HL-60/S4 treated with phorbol 12-myristate 13-acetate at 8.2 ng/mL for 4 days and 3 days (cell line): Measurements from ENCODE around the gene HCN2.

Experiments
- in situ Hi-C: fragments of 300-500 bp; cut with MboI; formaldehyde crosslinking; loops from 2 replicates; pipeline ENCODE4 v1.15.0; 2022; ENCODE audit warnings: low sequenced_read_pairs

HCN2 gene

DNA sequence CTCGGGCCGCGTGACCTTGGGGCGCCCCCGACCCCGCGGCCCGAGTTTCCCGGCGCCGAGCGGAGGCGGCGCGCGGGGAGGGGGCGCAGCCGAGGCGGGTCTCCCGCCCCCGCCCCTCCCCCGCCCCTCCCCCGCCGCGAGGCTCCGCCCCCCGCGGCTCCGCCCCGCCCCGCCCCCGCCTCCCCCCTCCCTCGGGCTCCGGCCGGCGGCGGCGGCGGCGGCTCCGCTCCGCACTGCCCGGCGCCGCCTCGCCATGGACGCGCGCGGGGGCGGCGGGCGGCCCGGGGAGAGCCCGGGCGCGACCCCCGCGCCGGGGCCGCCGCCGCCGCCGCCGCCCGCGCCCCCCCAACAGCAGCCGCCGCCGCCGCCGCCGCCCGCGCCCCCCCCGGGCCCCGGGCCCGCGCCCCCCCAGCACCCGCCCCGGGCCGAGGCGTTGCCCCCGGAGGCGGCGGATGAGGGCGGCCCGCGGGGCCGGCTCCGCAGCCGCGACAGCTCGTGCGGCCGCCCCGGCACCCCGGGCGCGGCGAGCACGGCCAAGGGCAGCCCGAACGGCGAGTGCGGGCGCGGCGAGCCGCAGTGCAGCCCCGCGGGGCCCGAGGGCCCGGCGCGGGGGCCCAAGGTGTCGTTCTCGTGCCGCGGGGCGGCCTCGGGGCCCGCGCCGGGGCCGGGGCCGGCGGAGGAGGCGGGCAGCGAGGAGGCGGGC, at the start of gene HCN2:
Gene HCN2 (plus strand): TSS at position 189 of the 703 bp plus-strand sequence. CDS start 65 bp downstream, at position 254.
- in situ Hi-C loops: no loop called here

DNA sequence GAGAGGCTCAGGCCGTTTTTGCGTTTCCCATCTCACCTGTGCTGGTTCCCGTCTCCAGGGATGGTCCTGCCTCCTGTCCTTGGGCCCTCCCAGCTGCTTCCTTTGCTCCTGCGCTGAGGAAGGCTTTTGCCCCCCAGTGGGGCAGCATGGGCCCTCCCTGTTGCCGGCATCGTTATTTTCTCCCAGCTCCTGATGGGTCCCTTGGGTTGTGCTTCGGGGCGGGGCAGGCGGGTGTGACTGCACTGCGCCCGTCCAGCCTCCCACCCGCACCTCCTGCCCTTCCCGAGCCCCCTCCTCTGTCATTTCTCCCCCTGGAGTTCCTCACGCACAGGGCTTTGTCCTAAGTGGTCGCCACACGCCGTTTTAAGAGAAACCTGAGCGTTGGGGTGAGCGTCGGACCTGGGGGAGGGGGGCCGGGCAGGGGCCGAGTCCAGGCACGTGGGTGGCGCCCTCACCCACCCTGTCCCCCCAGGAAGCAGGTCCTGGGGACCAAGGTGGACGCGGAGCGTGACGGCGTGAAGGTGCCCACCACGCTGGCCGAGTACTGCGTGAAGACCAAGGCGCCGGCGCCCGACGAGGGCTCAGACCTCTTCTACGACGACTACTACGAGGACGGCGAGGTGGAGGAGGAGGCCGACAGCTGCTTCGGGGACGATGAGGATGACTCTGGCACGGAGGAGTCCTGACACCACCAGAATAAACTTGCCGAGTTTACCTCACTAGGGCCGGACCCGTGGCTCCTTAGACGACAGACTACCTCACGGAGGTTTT, 48.6 kb upstream of the HCN2 start:
- in situ Hi-C loops: no loop called here

DNA sequence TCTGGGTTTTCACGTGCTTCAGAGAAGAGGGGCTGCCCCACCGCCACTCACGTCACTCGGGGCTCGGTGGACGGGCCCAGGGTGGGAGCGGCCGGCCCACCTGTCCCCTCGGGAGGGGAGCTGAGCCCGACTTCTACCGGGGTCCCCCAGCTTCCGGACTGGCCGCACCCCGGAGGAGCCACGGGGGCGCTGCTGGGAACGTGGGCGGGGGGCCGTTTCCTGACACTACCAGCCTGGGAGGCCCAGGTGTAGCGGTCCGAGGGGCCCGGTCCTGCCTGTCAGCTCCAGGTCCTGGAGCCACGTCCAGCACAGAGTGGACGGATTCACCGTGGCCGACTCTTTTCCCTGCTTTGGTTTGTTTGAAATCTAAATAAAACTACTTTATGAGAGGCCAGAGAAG, 48.0 kb upstream of the HCN2 start:
- in situ Hi-C loops: no loop called here

DNA sequence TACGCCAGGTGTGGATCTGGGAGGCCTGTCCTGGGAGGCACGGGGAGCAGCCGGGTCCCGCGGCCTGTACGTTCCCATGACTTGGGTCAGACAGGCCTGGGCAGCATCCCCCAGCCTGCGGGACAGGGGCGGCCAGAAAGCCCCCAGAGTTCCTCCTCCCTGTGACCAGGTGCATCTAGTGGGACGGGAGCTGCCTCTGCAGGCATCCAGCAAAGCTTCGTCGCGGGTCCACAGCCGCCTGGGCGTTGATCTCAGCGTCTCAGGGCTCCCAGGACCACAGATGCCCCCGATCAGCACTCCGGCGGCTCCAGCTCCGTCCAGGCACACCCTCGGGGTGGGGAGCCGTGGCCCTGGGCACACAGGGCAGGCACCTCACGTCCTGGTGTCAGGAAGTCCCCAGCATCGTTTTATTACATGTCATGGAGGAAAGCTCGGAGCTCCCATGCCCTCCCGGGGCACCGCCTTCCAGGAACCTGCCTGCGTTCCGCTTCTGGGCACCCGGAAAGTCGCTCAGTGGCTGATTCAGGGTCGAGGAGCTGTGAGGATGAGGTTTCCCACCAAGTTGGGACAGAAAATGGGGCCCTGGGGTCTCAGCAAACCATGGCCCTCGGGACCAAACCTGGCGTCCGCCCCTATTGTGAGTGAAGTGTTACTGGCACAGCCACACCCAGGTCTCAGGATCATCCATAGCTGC, 47.4 kb upstream of the HCN2 start:
- in situ Hi-C loops: no loop called here

DNA sequence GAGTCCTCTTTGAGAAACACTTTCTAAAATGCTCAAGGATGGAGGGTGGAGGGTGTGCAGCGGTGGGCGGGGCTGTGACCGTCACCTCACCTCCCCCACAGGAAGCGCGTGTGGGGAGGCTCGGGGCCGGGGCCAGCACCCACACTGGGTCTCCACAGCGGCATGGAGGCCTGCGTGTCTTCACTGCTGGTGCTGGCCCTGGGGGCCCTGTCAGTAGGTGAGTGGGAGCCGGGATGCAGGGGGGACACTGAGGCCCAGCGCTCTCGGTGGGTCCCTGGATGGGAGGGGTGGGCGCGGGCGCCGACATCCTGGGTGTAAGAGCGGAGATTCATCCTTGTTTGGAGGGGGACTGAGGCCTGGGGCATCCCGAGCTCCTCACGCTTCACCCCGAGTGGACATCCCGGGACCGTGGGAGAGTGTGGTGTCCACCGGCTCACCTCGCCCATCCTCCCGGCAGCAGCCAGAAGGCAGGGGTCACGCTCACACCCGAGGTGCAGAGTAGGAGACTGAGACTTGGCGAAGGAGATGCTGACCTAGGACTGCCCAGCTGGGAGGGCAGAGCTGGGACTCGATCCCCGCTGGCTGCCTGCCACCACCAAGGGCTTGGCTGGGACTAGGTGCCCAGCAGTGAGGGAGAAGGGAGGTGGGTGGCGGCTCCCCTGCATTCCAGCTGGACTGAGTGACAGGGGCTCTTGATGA, 45.6 kb upstream of the HCN2 start, which contains the start of gene GZMM:
Gene GZMM (plus strand): TSS at position 144 of the 699 bp plus-strand sequence. CDS start 19 bp downstream, at position 163.
- in situ Hi-C loops: no loop called here

DNA sequence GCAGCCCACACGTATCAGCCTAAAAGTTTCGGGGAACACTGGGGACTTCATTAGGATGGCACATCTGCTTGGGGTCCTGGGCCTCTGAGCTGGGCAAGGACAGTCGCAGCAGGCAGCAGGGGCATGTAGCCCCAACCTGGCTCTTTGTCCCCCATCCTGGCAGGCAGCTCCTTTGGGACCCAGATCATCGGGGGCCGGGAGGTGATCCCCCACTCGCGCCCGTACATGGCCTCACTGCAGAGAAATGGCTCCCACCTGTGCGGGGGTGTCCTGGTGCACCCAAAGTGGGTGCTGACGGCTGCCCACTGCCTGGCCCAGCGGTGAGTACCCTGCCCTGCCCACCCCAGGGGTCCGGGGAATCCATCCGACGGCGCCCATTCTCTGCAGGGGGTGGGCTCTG, 42.6 kb upstream of the HCN2 start:
- in situ Hi-C loops: no loop called here

DNA sequence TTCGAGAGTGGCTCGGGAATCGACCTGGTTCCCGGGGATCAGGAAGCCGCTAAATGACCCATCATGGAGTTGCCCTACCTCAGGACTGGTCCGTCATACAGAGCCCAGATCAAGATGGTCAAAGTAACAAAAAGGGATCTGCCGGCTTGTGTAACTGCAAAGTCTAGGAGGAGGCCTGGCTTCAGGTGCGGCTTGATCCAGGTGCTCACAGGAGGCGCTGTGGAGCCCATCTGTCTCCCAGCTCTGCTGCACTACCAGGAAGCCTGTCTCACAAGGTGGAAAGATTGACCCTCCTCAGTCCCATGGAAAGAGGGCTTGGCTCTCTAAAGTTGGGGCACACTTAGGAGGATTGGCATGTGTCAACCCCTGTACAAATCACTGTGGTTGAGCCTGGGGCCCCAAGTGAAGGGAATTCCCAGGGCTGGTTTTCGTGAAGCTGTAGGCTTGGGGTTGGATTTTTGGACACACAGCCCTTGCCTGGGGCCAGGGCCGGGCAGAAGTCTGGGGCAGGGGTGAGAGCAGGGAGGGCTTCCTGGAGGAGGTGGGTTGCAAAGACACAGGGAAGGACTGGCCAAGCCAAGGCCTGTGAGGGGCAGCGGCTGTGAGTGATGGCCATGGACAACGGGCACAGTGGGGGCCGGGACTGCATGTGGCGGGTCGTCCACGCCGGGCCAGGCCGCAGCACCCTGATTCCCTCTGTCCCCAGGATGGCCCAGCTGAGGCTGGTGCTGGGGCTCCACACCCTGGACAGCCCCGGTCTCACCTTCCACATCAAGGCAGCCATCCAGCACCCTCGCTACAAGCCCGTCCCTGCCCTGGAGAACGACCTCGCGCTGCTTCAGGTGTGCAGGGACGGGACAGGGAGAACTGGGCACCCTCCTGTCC, 41.6 kb upstream of the HCN2 start:
- in situ Hi-C loops: no loop called here

DNA sequence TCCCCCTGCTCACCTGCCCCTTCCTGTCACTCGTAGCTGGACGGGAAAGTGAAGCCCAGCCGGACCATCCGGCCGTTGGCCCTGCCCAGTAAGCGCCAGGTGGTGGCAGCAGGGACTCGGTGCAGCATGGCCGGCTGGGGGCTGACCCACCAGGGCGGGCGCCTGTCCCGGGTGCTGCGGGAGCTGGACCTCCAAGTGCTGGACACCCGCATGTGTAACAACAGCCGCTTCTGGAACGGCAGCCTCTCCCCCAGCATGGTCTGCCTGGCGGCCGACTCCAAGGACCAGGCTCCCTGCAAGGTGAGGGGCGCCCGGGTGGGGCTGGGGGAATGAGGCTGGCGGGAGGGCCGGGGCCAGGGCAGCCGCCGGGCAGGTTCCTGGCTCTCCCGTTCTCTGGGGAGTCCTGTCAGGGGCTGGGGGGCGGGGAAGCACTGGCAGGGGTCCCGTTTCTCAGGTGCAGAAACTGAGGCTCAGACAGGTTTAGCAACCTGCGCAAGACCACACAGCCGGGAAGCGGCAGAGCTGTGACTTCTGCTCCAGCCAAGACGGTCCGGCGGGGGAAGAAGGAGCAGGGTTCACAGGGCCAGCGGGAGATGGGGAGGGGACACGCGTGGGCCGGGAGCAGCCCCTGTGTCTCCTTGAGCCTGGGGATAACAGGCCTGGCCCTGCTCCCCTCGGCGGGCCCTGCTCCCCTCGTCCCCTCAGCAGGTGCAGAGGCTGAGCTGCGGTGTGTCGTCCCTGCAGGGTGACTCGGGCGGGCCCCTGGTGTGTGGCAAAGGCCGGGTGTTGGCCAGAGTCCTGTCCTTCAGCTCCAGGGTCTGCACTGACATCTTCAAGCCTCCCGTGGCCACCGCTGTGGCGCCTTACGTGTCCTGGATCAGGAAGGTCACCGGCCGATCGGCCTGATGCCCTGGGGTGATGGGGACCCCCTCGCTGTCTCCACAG, 40.5 kb upstream of the HCN2 start:
- in situ Hi-C loops: no loop called here

DNA sequence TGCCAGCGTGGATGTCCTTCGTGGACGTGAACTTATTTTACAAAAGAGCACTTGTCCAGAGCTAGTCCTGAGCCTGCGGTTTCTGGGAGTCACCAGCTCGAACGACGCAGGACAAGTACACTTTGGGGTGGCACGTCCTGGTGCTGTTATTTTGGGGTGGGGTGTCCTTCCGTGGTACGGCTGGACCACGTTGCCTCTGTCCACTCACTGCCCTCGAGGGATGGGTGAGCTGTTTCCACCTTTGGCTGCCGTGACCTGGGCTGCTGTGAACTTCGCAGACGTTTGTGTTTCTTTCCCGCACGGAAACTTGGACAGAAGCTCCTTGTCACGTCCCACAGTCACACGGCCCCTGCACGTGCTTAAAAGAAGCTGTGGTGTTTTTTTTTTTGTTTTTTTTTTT, 34.9 kb upstream of the HCN2 start:
- in situ Hi-C loops: no loop called here

DNA sequence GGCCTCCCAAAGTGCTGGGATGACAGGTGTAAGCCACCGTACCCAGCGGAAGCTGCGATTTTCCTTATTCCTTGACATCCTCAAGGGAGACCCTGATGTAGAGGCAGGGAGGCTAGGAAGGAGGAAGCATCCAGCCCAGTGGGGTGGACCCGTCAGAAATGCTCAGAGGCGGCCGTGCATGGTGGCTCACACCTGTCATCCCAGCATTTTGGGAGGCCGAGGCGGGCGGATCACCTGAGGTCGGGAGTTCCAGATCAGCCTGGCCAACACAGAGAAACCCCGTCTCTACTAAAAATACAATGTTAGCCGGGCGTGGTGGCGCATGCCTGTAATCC, 34.2 kb upstream of the HCN2 start:
- in situ Hi-C loops: no loop called here

DNA sequence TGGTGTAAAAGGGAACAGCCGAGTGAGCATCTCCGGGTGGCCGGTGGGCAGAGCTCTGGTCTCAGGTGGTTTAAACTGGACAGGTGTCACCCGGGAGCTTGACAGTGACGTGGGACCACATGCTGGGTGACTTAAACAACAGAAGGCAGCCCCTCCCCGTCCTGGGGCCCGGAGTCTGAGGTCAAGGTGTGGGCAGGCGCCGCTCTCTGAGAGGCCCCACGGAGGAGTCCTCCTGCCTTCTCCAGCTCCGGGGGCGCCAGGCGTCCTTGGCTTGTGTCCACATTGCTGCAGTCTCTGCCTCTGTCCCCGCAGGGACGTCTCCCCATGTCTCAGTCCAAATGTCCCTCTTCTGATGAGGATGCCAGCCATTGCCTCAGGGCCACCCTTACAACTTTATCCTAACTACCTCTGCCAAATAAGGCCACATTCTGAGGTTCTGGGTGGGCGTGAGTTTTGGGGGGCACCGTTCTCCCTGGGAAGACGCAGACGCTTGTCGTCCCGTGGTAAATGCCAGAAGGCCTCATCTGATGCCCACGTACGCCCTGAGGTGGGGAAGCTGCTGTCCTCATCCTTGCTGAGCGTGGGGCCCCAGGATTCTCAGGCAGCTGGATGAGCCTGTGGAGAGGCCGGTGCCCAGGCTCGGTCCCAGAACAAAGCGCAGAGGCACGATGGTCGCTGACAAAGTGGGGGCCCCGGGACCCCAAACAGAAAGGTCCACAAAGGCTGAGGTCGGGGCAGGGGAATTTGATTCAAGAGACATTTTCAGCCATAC, 32.9 kb upstream of the HCN2 start:
- in situ Hi-C loops: no loop called here

DNA sequence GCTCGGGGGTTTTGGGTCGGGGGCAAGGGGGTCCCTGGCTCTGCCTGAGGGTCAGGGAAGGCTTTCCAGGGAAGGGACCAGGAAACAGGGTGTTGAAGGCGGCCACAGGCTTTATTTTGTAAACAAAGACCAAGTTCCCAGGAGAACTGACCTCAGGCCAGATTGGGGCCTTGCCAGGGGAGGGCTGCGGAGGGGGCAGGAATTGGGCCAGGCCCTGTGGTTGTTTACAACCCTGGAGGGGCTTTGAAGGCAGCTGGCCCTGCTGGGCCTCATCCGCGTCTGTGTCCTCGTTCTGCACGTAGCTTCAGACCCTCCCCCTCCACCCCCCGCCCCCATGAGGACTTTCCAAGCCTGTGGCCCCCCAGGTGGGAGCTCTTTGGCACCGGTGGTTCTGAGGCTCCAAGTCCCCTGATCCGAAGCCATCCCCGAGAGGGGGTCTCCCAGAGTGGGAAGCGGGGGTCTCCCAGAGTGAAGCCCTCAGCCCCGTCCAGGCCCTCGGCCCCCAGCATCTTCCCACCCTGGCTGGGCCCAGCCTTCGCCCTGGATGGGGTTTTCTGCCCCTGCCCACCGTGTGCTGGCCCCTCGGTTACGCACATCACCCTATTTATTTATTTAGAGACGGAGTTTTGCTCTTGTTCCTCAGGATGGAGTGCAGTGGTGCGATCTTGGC, 30.8 kb upstream of the HCN2 start:
- in situ Hi-C loops: no loop called here

DNA sequence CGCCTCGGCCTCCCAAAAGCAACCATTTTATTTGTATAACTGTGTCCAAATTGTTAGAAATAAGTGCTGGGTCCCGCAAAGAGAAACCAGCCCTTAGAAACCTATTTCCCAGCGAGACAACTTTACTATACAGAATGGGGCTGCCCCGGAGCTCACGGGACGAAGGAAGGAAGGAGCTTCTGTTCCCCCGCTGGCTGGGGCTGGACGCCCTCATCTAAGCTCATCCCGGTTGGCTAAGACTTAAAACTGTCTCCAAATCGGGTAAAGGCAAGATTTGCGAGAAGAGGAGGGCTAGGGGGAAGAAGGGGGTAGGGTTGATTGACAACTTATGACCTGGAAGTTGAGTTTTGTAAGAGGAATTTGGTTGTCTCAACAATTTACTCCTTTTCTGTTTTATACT, 29.6 kb upstream of the HCN2 start:
- in situ Hi-C loops: no loop called here

DNA sequence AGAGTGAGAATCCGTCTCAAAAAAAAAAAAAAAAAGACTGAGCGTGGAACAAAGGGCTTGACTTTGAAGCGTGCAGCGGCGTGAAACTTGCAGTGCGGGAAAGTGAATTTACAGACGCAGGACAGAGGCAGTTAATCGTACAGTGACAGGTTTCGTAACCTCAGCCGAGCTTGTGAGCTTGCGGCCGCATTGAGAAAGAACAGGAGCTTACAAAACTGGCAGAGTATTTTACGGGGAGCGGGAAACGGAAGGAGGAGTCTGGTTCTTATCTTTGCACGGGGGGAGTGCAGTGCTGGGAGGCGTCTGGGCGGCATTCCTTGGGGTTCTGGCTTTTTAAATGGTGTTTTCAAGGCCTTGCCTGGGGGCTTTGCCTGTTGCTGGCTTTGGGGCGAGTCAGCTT, 23.3 kb upstream of the HCN2 start:
- in situ Hi-C loops: no loop called here

DNA sequence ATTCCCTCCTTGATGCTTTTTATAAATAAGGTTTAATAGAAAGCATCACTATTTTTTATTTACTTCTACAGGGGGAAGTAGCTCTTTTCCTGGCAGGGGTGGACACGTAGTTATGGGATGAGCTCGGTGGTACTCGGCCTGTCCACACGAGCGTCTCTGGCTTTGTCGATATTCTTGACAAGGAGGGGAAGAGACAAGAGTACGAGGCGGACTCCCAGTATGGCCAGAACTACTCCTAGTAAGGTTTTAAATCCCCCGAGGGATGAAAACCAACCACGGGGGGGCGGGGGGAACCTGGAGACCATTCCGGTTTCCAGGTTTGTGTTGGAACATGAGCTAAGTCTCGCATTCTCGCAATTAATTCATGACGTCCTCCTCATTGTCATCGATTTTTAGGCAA, 22.8 kb upstream of the HCN2 start:
- in situ Hi-C loops: no loop called here

DNA sequence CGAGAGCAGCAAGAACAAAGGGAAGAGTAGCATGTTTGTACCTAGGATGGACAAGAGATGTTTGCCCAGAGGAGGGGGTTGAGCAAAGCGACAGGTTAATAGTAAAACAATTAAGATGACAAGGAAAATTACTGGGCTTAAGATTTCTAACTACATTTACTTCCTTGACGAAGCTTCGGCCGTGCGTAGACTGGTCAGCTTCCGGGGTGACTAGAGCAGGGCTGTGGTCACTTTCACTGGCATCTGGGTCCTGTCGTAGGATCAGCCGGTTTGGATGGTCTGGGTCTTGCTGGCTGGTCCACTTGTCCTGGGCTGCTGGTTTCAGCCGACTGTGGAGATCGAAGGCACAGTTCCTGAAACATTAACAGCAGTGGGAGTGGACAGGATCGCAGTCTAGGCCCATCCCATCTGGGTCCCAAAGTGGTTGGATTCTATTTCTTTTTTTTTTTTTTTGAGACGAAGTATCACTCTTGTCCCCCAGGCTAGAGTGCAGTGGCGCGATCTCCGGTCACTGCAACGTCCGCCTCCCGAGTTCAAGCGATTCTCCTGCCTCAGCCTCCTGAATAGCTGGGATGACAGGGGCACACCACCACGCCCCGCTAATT, 22.3 kb upstream of the HCN2 start:
- in situ Hi-C loops: no loop called here

DNA sequence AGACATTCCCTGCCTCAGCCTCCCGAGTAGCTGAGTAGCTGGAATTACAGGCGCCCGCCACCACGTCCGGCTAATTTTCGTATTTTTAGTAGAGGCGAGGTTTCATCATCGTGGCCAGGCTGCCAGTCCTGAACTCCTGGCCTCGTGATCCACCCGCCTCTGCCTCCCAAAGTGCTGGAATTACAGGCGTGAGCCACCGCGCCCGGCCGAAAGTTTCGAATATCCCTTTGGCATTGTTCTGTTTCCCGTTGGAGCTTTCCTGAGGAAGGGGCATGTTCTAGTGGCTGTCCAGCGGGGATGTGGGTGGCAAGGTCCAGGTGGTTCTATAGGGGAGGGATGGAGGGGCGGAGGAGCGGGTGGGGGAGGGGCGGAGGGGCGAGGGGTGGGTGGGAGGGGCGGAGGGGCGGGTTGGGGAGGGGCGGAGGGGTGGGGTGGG, 19.4 kb upstream of the HCN2 start:
- in situ Hi-C loops: no loop called here
